GM19025 (cell line): Measurements from ENCODE around the gene MACROH2A2.

Experiments used
- ATAC-seq: cut with Tn5 transposase; IDR thresholded peaks from one replicate; pipeline ENCODE4 v1.9.1; 2021; ENCODE audit warnings: mild to moderate bottlenecking, low read depth, moderate library complexity; ENCODE audit not compliant: unreplicated experiment

Gene MACROH2A2

GRCh38 chr10:70125918-70126552, 73.4 kb downstream of the MACROH2A2 start:
- ATAC-seq = no peak

GRCh38 chr10:70126700-70127395, 74.2 kb downstream of the MACROH2A2 start:
- ATAC-seq = no peak

- no peak for ATAC-seq
These were observed 78.4 kb downstream of the MACROH2A2 start for GRCh38 chr10:70130878-70131559.

- ATAC-seq = no peak
These were observed 78.9 kb downstream of the MACROH2A2 start for GRCh38 chr10:70131560-70131937.

- ATAC-seq = peak; percentile 89
These were observed 79.7 kb downstream of the MACROH2A2 start, which contains the start of gene AIFM2 for GRCh38 chr10:70132098-70133029. Gene AIFM2, minus strand, starts transcription at chr10:70132825. Its CDS starts 8,741 bp downstream, at chr10:70124084.

- ATAC-seq = no peak
These were observed 82.4 kb downstream of the MACROH2A2 start for GRCh38 chr10:70135046-70135445.

- no peak for ATAC-seq
These were observed 83.0 kb downstream of the MACROH2A2 start for GRCh38 chr10:70135684-70136083.

- ATAC-seq = no peak
These were observed 84.5 kb downstream of the MACROH2A2 start for GRCh38 chr10:70137135-70137534.

GRCh38 chr10:70137927-70138883, 85.6 kb downstream of the MACROH2A2 start:
- no peak for ATAC-seq

- ATAC-seq = no peak
These were observed 86.7 kb downstream of the MACROH2A2 start for GRCh38 chr10:70139151-70139996.

GRCh38 chr10:70139997-70140250, 87.3 kb downstream of the MACROH2A2 start:
- ATAC-seq = no peak

GRCh38 chr10:70140297-70140696, 87.7 kb downstream of the MACROH2A2 start:
- ATAC-seq = no peak

- ATAC-seq = no peak
These were observed 89.9 kb downstream of the MACROH2A2 start for GRCh38 chr10:70142555-70142954.

- no peak for ATAC-seq
These were observed 91.9 kb downstream of the MACROH2A2 start for GRCh38 chr10:70144372-70145110.

GRCh38 chr10:70145166-70145665, 92.6 kb downstream of the MACROH2A2 start:
- ATAC-seq = peak; percentile 7

- peak; percentile 49 for ATAC-seq
These were observed 93.2 kb downstream of the MACROH2A2 start for GRCh38 chr10:70145666-70146488.
